ENCODE measurements around the gene FAM209B. TPM values are rescaled to one million over a fixed set of nuclear protein-coding genes. Genes with fewer than 3 reads are reported as not detected.

FAM209B gene
- total RNA-seq, result not detected in 2 replicates

DNA sequence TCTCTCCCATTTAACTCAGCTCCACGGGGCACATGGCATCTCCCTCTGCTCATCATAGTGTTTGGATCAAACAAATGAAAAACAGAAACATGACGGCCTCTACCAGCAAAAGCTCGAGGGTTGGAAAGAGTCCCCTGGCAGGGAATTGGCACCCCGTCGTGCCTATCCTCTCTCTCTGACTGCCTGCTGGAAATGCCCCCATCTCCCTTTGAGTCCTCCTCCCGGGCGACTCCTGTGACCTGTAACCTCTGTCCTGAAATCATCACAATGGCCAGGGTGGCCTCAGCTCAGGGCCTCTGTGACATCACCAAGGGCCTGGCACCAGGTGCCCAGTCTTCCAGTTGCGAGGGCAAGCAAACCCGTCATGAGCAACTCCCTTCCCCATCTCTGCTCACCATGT lies at the start of gene FAM209B:
Gene FAM209B, plus strand, starts transcription at position 301 of the 400 bp plus-strand sequence. Its CDS starts 96 bp downstream, at position 397.

DNA sequence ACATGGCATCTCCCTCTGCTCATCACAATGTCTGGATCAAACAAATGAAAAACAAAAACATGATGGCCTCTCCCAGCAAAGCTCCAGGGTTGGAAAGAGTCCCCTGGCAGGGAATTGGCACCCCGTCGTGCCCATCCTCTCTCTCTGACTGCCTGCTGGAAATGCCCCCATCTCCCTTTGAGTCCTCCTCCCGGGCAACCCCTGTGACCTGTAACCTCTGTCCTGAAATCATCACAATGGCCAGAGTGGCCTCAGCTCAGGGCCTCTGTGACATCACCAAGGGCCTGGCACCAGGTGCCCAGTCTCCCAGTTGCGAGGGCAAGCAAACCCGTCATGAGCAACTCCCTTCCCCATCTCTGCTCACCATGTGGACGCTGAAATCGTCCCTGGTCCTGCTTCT lies 8.6 kb upstream of the FAM209B start, which contains the start of gene FAM209A:
Gene FAM209A, plus strand, starts transcription at position 301 of the 400 bp plus-strand sequence. Its CDS starts 65 bp downstream, at position 366.

Other genes with a start within 250 kb of the FAM209B start
- gene FAM210B, start 174.3 kb upstream of the FAM209B start, total RNA-seq, result 44.0 and 50.2 TPM in 2 replicates
- gene AURKA, start 141.0 kb upstream of the FAM209B start, total RNA-seq, result 3.9 and 4.9 TPM in 2 replicates
- gene CSTF1, start 140.6 kb upstream of the FAM209B start, total RNA-seq, result 24.8 and 26.4 TPM in 2 replicates
- gene CASS4, start 121.0 kb upstream of the FAM209B start, total RNA-seq, result 2.8 and 4.0 TPM in 2 replicates
- gene RTF2, start 64.6 kb upstream of the FAM209B start, total RNA-seq, result 46.0 and 49.7 TPM in 2 replicates
- gene FAM209A, start 8.5 kb upstream of the FAM209B start, total RNA-seq, result not detected in 2 replicates
- not detected in 2 replicates for gene TFAP2C, start 96.1 kb downstream of the FAM209B start, total RNA-seq